Measurements from ENCODE around the gene CADPS.

CADPS gene

DNA sequence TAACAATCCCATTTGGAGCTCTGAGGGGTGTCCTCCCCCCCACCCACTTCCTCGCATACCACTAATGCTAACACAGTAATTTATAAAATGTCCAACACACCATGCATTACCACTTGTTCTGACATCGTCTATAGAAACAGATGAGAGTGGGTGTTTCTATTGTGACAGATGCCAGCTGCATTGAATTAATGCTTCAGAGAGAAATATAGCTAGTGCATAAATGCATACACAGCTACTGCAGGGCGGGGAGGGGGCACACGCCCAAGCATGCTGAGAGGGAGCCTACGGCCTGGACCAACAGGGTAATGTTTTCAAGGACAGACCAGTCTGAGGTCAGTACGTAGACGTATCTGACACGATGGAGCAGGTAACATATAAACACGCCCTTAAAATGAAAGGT is 395.9 kb downstream of the CADPS start:
- H3K9ac ChIP-seq (ENCODE audit: low read depth, low read length, poor library complexity, severe bottlenecking), result no peak overlapping the region
- H3K4me2 ChIP-seq (ENCODE audit: low read depth, low read length, poor library complexity, severe bottlenecking), result no peak overlapping the region
- no peaks in the 10 kb centered on the region for H3F3A ChIP-seq (ENCODE audit: low read depth)
- no peaks in the 10 kb centered on the region for H3K27me3 ChIP-seq (ENCODE audit: insufficient read depth, low read length, poor library complexity, severe bottlenecking)
- no peaks in the 10 kb centered on the region for H3K79me2 ChIP-seq (ENCODE audit: insufficient read depth, low read length)
- no peak overlapping the region for H2AFZ ChIP-seq (ENCODE audit: low read length)
- no peaks in the 10 kb centered on the region for H3K9me2 ChIP-seq (replicated peaks; ENCODE audit: low read depth, low read length)
- H4K20me1 ChIP-seq (ENCODE audit: insufficient read depth, low read length, poor library complexity, severe bottlenecking), result no peaks in the 10 kb centered on the region
- no peaks in the 10 kb centered on the region for H3K4me1 ChIP-seq (ENCODE audit: insufficient read depth, low read length, poor library complexity, severe bottlenecking)
- no peak overlapping the region for H3K4me3 ChIP-seq (ENCODE audit: low read length, poor library complexity, severe bottlenecking)
- no peaks in the 10 kb centered on the region for H3K36me3 ChIP-seq (ENCODE audit: insufficient read depth, low read length)
- H3K9me3 ChIP-seq (ENCODE audit: insufficient read depth, low read depth, low read length), result no peaks in the 10 kb centered on the region
- TF ChIP-seq, protein P1, sequence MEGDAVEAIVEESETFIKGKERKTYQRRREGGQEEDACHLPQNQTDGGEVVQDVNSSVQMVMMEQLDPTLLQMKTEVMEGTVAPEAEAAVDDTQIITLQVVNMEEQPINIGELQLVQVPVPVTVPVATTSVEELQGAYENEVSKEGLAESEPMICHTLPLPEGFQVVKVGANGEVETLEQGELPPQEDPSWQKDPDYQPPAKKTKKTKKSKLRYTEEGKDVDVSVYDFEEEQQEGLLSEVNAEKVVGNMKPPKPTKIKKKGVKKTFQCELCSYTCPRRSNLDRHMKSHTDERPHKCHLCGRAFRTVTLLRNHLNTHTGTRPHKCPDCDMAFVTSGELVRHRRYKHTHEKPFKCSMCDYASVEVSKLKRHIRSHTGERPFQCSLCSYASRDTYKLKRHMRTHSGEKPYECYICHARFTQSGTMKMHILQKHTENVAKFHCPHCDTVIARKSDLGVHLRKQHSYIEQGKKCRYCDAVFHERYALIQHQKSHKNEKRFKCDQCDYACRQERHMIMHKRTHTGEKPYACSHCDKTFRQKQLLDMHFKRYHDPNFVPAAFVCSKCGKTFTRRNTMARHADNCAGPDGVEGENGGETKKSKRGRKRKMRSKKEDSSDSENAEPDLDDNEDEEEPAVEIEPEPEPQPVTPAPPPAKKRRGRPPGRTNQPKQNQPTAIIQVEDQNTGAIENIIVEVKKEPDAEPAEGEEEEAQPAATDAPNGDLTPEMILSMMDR (conservative IDR thresholded peaks at IDR 0.05; ENCODE audit: low read length), result no peak
- no peak for TF ChIP-seq EZH2phosphoT487 (IDR thresholded peaks at IDR 0.05; ENCODE audit: borderline replicate concordance)

DNA sequence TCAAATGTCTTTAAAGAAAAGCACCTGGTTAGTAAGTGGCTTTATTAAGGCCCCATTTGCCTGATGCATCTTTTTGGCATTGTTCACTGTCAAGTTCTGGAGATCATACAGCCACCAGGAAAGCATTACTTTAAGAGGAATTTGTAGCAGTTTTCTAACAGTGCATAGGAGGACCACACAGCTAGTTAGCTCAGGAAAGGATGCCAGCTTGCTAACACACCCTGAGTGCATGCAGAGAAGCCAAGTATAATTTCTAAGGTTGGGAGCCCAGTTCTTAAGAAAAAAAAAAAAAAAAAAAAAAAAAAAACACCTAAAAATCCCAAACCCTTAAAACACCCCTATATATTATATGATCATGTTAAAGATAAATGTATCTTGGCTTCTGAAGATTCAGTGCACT is 399.9 kb downstream of the CADPS start:
- no peak overlapping the region for H2AFZ ChIP-seq (ENCODE audit: low read length)
- H4K20me1 ChIP-seq (ENCODE audit: insufficient read depth, low read length, poor library complexity, severe bottlenecking), result no peaks in the 10 kb centered on the region
- no peak for TF ChIP-seq EZH2phosphoT487 (IDR thresholded peaks at IDR 0.05; ENCODE audit: borderline replicate concordance)
- TF ChIP-seq, protein P1 (conservative IDR thresholded peaks at IDR 0.05; ENCODE audit: low read length), result no peak
- no peaks in the 10 kb centered on the region for H3K36me3 ChIP-seq (ENCODE audit: insufficient read depth, low read length)
- no peak overlapping the region for H3K4me2 ChIP-seq (ENCODE audit: low read depth, low read length, poor library complexity, severe bottlenecking)
- no peak overlapping the region for H3K9ac ChIP-seq (ENCODE audit: low read depth, low read length, poor library complexity, severe bottlenecking)
- no peaks in the 10 kb centered on the region for H3K79me2 ChIP-seq (ENCODE audit: insufficient read depth, low read length)
- H3K4me1 ChIP-seq (ENCODE audit: insufficient read depth, low read length, poor library complexity, severe bottlenecking), result no peaks in the 10 kb centered on the region
- H3K27me3 ChIP-seq (ENCODE audit: insufficient read depth, low read length, poor library complexity, severe bottlenecking), result no peaks in the 10 kb centered on the region
- H3K9me2 ChIP-seq (replicated peaks; ENCODE audit: low read depth, low read length), result no peaks in the 10 kb centered on the region
- H3K9me3 ChIP-seq (ENCODE audit: insufficient read depth, low read depth, low read length), result no peaks in the 10 kb centered on the region
- H3K4me3 ChIP-seq (ENCODE audit: low read length, poor library complexity, severe bottlenecking), result no peak overlapping the region
- H3F3A ChIP-seq (ENCODE audit: low read depth), result no peaks in the 10 kb centered on the region

DNA sequence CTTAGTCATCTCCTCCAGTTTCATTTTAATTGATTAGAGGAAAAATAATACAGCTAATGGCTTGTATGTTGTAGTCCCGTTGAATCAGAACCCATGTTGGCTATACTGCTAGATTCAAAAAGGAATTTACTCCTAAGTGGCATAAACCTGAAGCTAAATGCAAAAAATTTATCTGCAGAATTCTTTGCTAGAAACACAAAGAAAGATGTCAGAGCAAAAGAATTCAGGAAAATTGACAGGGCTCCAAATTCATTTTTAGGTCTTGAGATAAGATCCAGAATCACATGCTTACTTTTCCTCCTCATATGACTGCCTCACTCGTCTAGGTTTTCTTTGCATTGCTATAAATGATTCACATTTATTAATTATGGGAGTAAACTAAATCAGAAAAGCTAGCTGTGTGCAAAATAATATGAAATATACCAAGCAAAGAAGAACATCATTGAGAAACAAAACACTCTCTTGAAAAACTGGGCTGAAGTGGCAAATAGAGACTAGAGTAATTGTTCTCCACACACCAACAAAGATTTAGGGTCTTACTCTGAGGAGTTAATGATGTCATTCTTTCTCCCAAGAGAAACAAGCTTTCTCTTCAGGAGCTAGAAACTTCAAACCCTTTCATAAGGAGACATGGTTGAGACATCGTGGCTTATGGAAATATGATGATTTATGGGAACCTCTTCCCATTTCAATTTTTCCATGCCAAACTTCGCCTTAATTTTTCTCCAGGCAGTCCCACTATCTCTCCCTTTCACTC is 407.1 kb downstream of the CADPS start:
- H3K4me1 ChIP-seq (ENCODE audit: insufficient read depth, low read length, poor library complexity, severe bottlenecking), result no peaks in the 10 kb centered on the region
- H4K20me1 ChIP-seq (ENCODE audit: insufficient read depth, low read length, poor library complexity, severe bottlenecking), result no peaks in the 10 kb centered on the region
- H3K79me2 ChIP-seq (ENCODE audit: insufficient read depth, low read length), result no peaks in the 10 kb centered on the region
- H3K27me3 ChIP-seq (ENCODE audit: insufficient read depth, low read length, poor library complexity, severe bottlenecking), result no peaks in the 10 kb centered on the region
- TF ChIP-seq, protein P1 (conservative IDR thresholded peaks at IDR 0.05; ENCODE audit: low read length), result no peak
- no peak for TF ChIP-seq EZH2phosphoT487 (IDR thresholded peaks at IDR 0.05; ENCODE audit: borderline replicate concordance)
- no peak overlapping the region for H2AFZ ChIP-seq (ENCODE audit: low read length)
- no peak overlapping the region for H3K4me2 ChIP-seq (ENCODE audit: low read depth, low read length, poor library complexity, severe bottlenecking)
- H3K9me2 ChIP-seq (replicated peaks; ENCODE audit: low read depth, low read length), result no peaks in the 10 kb centered on the region
- no peaks in the 10 kb centered on the region for H3F3A ChIP-seq (ENCODE audit: low read depth)
- no peak overlapping the region for H3K4me3 ChIP-seq (ENCODE audit: low read length, poor library complexity, severe bottlenecking)
- H3K9ac ChIP-seq (ENCODE audit: low read depth, low read length, poor library complexity, severe bottlenecking), result no peak overlapping the region
- H3K9me3 ChIP-seq (ENCODE audit: insufficient read depth, low read depth, low read length), result no peaks in the 10 kb centered on the region
- no peaks in the 10 kb centered on the region for H3K36me3 ChIP-seq (ENCODE audit: insufficient read depth, low read length)

All from Loucy (cell line).